Measurements from ENCODE around the gene SH2D6. TPM values are rescaled to one million over a fixed set of nuclear protein-coding genes. Genes with fewer than 3 reads are reported as not detected.
"Not testable (repeated sequence)": the region's sequence is repeated elsewhere in the genome, so short reads cannot be mapped to it uniquely, and the experiment has no call there.

Gene SH2D6
- total and polyA plus RNA-seq, 5 donors from 2014 or later, result 0.25 TPM; not detected in 4

DNA sequence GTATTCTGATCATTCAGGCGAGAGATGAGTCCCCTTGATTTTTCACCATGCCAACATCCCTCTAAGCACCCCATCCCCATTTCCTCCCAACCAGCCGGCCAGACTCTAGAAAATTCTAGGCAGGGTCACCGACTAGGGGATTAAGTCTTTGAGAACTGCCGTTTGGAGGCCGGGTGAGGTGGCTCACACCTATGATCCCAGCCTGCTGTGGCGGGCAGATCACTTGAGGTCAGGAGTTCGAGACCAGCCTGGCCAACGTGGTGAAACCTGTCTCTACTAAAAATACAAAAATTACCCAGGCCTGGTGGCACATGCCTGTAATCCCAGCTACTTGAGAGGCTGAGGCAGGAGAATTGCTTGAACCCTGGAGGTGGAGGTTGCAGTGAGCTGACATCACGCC is 21.1 kb downstream of the SH2D6 start:
- H3K9me3 ChIP-seq (ENCODE audit: control insufficient read depth in 2 of 2, low read length in 2 of 2); H3K9me3 Mint-ChIP-seq; DNase-seq; H3K36me3 Mint-ChIP-seq; H3K27me3 Mint-ChIP-seq; H3K36me3 ChIP-seq (ENCODE audit: control insufficient read depth, insufficient read depth, low read length); H3K27me3 ChIP-seq (ENCODE audit: control insufficient read depth, insufficient read depth, low read length); ATAC-seq (ENCODE audit: low read depth in 2 of 2): not testable (repeated sequence)
- Mint-ChIP-seq H3K4me3 (peak overlapping the region; percentile 82 to 90 (median 88)), H3K27ac (peak overlapping the region; percentile 82 to 99 (median 92)), H3K4me1 (peaks cover 5 to 45% (median 23%) of the 10 kb centered on the region in 4 donors)
- Histone ChIP-seq H3K4me3 (ENCODE audit: low read depth, low read length) (peak overlapping the region; percentile 14), H3K27ac (ENCODE audit: insufficient read depth, low read length, poor library complexity, severe bottlenecking) (peak overlapping the region; percentile 29), H3K4me1 (ENCODE audit: control insufficient read depth, insufficient read depth, low read length, poor library complexity, severe bottlenecking) (peaks cover 33% of the 10 kb centered on the region)

DNA sequence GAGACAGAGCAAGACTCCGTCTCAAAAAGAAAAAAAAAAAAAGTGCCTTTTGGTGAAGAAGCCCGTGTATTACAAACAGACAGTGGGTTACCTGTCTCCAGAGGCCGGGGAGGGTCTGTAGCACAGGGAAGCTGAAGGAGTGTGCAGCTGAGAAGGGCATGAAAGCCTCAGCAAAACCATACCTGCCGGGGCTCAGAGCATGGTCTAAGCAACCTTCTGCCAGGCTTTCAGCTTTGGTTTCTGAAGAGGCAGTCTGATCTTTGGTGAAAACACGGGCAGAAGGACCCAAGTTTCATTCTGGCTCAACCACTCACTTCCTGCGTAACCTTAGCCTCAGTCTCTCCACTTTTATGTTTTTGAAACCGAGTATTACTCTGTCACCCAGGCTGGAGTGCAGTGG is 21.5 kb downstream of the SH2D6 start:
- peak overlapping the region; percentile 69 to 99 (median 92) for H3K27ac Mint-ChIP-seq
- DNase-seq (peak in 2 of 3 donors; percentile 22 to 87), ATAC-seq (ENCODE audit: low read depth in 2 of 2) (no peak)
- peak overlapping the region; percentile 14 for H3K4me3 ChIP-seq (ENCODE audit: low read depth, low read length)
- H3K9me3 Mint-ChIP-seq, result peaks cover 0 to 2% (median 0%) of the 10 kb centered on the region in 7 donors
- no peaks in the 10 kb centered on the region for H3K9me3 ChIP-seq (ENCODE audit: control insufficient read depth in 2 of 2, low read length in 2 of 2)
- peaks cover 33% of the 10 kb centered on the region for H3K4me1 ChIP-seq (ENCODE audit: control insufficient read depth, insufficient read depth, low read length, poor library complexity, severe bottlenecking)
- peak overlapping the region; percentile 29 for H3K27ac ChIP-seq (ENCODE audit: insufficient read depth, low read length, poor library complexity, severe bottlenecking)
- peaks cover 5 to 45% (median 23%) of the 10 kb centered on the region in 4 donors for H3K4me1 Mint-ChIP-seq
- H3K36me3 ChIP-seq (ENCODE audit: control insufficient read depth, insufficient read depth, low read length), result no peaks in the 10 kb centered on the region
- peak overlapping the region; percentile 82 to 90 (median 88) for H3K4me3 Mint-ChIP-seq
- no peaks in the 10 kb centered on the region for H3K27me3 ChIP-seq (ENCODE audit: control insufficient read depth, insufficient read depth, low read length)
- H3K27me3 Mint-ChIP-seq, result peaks cover 4% of the 10 kb centered on the region
- no peaks in the 10 kb centered on the region for H3K36me3 Mint-ChIP-seq

DNA sequence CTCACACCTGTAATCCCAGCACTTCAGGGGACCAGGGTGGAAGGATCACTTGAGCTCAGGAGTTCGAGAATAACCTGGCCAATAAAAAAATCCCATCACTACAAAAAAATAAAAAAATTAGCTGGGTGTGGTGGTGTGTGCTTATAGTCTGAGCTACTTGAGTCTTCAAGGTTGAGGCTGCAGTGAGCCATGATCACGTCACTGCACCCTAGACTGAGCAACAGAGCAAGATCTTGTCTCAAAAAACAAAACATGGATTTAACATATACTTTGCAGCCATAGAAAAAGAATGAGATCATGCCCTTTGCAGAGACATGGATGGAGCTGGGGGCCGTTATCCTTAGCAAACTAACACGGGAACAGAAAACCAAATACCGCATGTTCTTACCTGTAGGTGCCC is 22.2 kb downstream of the SH2D6 start:
- no peak for ATAC-seq (ENCODE audit: low read depth in 2 of 2)
- Mint-ChIP-seq H3K27ac (peak overlapping the region in 2 of 3 donors; percentile 23 to 92), H3K4me3 (peak overlapping the region in 1 of 4 donors; percentile 87)

DNA sequence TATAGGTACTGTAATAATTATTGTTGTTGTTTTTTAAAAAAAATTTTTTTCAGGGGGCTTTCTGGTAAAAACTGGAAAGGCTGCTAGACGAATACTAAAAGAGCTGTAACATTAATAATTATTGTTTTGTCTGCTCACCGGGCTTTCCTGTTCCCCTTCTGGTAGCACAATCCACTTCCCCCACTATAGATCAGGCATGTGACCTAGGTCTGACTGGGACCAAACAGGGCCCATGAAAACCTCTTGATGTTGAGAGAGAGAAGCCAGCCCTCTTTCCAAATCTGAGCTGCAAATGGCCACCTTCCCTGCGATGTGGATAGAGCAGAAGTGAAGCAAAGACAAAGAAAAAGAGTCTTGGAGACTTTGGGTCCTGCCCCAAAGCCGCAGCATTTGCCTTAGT is 23.4 kb downstream of the SH2D6 start:
- DNase-seq (no peak), ATAC-seq (ENCODE audit: low read depth in 2 of 2) (no peak)
- Mint-ChIP-seq H3K4me3 (peak overlapping the region in 1 of 4 donors; percentile 27), H3K27ac (peak overlapping the region in 1 of 3 donors; percentile 7), H3K27me3 (peaks cover 4% of the 10 kb centered on the region), H3K9me3 (peaks cover 0 to 2% (median 0%) of the 10 kb centered on the region in 7 donors), H3K4me1 (peaks cover 5 to 38% (median 22%) of the 10 kb centered on the region in 4 donors), H3K36me3 (no peaks in the 10 kb centered on the region)
- H3K4me3 ChIP-seq (ENCODE audit: low read depth, low read length), result no peak overlapping the region
- H3K27ac ChIP-seq (ENCODE audit: insufficient read depth, low read length, poor library complexity, severe bottlenecking), result no peak overlapping the region
- no peaks in the 10 kb centered on the region for H3K9me3 ChIP-seq (ENCODE audit: control insufficient read depth in 2 of 2, low read length in 2 of 2)
- H3K4me1 ChIP-seq (ENCODE audit: control insufficient read depth, insufficient read depth, low read length, poor library complexity, severe bottlenecking), result peaks cover 32% of the 10 kb centered on the region
- H3K36me3 ChIP-seq (ENCODE audit: control insufficient read depth, insufficient read depth, low read length), result no peaks in the 10 kb centered on the region
- no peaks in the 10 kb centered on the region for H3K27me3 ChIP-seq (ENCODE audit: control insufficient read depth, insufficient read depth, low read length)

More for the DNA sequence above, 22.2 kb downstream of the SH2D6 start:
- peaks cover 0 to 2% (median 0%) of the 10 kb centered on the region in 7 donors for H3K9me3 Mint-ChIP-seq
- H3K27me3 Mint-ChIP-seq, result peaks cover 4% of the 10 kb centered on the region
- H3K36me3 ChIP-seq (ENCODE audit: control insufficient read depth, insufficient read depth, low read length), result no peaks in the 10 kb centered on the region
- peaks cover 33% of the 10 kb centered on the region for H3K4me1 ChIP-seq (ENCODE audit: control insufficient read depth, insufficient read depth, low read length, poor library complexity, severe bottlenecking)
- no peaks in the 10 kb centered on the region for H3K27me3 ChIP-seq (ENCODE audit: control insufficient read depth, insufficient read depth, low read length)
- no peaks in the 10 kb centered on the region for H3K9me3 ChIP-seq (ENCODE audit: control insufficient read depth in 2 of 2, low read length in 2 of 2)
- no peak for DNase-seq
- no peak overlapping the region for H3K4me3 ChIP-seq (ENCODE audit: low read depth, low read length)
- no peaks in the 10 kb centered on the region for H3K36me3 Mint-ChIP-seq
- H3K27ac ChIP-seq (ENCODE audit: insufficient read depth, low read length, poor library complexity, severe bottlenecking), result no peak overlapping the region
- H3K4me1 Mint-ChIP-seq, result peaks cover 5 to 45% (median 23%) of the 10 kb centered on the region in 4 donors

DNA sequence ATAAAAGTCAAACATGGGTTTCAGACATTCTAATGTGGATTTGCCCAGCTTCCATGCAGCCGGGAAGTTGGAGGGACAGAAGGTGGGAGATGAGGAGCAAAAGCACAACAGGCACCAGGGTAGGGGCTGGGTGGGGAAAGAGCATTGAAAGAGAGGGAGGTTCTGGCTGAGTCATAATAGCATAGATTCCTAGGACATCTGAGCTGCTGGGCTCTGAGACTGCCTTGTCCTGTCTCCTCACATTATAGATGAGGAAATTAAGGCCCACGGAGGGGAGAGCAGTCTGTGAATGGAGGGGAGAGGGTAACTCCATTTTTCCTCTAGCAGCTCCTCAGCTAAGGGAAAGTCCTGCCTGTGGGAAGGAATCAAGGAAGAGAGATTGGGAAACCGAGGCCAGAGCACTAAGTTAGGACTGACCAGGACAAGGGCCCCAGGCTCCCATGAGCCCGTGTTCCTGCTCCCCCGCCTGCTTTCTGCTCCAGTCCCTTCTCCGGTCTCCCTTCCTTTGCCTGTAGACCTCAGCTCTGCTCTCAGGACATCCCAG is 26.2 kb downstream of the SH2D6 start:
- no peak overlapping the region for H3K4me3 ChIP-seq (ENCODE audit: low read depth, low read length)

DNA sequence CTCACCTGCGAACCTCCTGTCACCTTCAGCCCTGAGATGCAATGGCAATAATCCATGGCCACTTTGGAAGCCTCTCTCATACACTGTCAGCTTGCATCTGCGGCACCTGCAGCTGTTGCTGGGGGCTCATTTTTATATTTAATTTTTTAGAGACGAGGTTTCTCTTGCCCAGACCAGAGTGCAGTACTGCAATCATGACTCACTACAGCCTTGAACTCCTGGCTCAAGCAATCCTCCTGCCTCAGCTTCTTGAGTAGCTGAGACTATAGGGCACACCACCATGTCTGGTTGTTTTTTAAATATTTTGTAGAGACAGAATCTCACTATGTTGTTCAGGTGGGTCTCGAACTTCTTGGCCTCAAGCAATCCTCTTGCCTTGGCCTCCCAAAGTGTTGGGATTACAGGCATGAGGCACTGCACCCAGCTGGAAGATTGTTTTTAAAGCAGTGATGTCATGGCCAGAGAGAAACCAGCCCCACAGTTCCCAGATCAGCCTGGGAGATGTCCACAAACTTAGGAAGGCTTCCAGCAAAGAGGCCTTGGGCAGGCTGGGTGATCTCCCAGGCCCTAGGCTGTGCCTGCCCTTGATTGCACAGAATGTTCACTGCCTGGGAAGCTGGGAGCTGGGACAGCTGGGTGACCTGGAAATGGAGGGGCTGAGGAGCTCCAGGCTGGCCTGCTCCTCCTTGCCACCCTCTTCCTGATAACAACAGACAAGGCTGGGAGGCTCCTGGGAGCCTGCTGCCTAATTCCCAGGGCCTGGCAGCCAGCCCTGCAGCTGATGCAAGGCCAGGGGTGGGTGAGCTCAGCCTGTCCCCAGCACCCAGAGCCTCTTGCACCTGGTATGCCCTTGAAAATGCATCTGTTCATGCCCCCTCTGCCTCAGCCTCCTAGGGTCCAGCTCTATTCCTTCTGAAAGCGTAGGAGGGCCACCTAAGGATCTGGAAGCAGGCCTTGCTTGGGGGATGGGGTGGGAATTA is 27.1 kb downstream of the SH2D6 start:
- ATAC-seq (ENCODE audit: low read depth in 2 of 2), result no peak
- Mint-ChIP-seq H3K27ac (no peak overlapping the region), H3K9me3 (no peaks in the 10 kb centered on the region), H3K4me3 (no peak overlapping the region), H3K4me1 (peaks cover 0 to 6% (median 4%) of the 10 kb centered on the region in 4 donors), H3K27me3 (no peaks in the 10 kb centered on the region), H3K36me3 (peaks cover 6% of the 10 kb centered on the region)
- no peaks in the 10 kb centered on the region for H3K9me3 ChIP-seq (ENCODE audit: control insufficient read depth in 2 of 2, low read length in 2 of 2)
- no peaks in the 10 kb centered on the region for H3K36me3 ChIP-seq (ENCODE audit: control insufficient read depth, insufficient read depth, low read length)
- no peaks in the 10 kb centered on the region for H3K27me3 ChIP-seq (ENCODE audit: control insufficient read depth, insufficient read depth, low read length)
- DNase-seq, result no peak
- H3K4me3 ChIP-seq (ENCODE audit: low read depth, low read length), result no peak overlapping the region
- H3K4me1 ChIP-seq (ENCODE audit: control insufficient read depth, insufficient read depth, low read length, poor library complexity, severe bottlenecking), result no peaks in the 10 kb centered on the region
- no peak overlapping the region for H3K27ac ChIP-seq (ENCODE audit: insufficient read depth, low read length, poor library complexity, severe bottlenecking)

More for the DNA sequence above, 26.2 kb downstream of the SH2D6 start:
- H3K9me3 ChIP-seq (ENCODE audit: control insufficient read depth in 2 of 2, low read length in 2 of 2), result no peaks in the 10 kb centered on the region
- no peak overlapping the region for H3K27ac ChIP-seq (ENCODE audit: insufficient read depth, low read length, poor library complexity, severe bottlenecking)
- DNase-seq (no peak), ATAC-seq (ENCODE audit: low read depth in 2 of 2) (no peak)
- Mint-ChIP-seq H3K36me3 (peaks cover 6% of the 10 kb centered on the region), H3K27me3 (no peaks in the 10 kb centered on the region), H3K9me3 (no peaks in the 10 kb centered on the region), H3K27ac (peak overlapping the region in 1 of 3 donors; percentile 39), H3K4me3 (no peak overlapping the region), H3K4me1 (peaks cover 0 to 15% (median 8%) of the 10 kb centered on the region in 4 donors)
- no peaks in the 10 kb centered on the region for H3K36me3 ChIP-seq (ENCODE audit: control insufficient read depth, insufficient read depth, low read length)
- no peaks in the 10 kb centered on the region for H3K27me3 ChIP-seq (ENCODE audit: control insufficient read depth, insufficient read depth, low read length)
- H3K4me1 ChIP-seq (ENCODE audit: control insufficient read depth, insufficient read depth, low read length, poor library complexity, severe bottlenecking), result peaks cover 5% of the 10 kb centered on the region

DNA sequence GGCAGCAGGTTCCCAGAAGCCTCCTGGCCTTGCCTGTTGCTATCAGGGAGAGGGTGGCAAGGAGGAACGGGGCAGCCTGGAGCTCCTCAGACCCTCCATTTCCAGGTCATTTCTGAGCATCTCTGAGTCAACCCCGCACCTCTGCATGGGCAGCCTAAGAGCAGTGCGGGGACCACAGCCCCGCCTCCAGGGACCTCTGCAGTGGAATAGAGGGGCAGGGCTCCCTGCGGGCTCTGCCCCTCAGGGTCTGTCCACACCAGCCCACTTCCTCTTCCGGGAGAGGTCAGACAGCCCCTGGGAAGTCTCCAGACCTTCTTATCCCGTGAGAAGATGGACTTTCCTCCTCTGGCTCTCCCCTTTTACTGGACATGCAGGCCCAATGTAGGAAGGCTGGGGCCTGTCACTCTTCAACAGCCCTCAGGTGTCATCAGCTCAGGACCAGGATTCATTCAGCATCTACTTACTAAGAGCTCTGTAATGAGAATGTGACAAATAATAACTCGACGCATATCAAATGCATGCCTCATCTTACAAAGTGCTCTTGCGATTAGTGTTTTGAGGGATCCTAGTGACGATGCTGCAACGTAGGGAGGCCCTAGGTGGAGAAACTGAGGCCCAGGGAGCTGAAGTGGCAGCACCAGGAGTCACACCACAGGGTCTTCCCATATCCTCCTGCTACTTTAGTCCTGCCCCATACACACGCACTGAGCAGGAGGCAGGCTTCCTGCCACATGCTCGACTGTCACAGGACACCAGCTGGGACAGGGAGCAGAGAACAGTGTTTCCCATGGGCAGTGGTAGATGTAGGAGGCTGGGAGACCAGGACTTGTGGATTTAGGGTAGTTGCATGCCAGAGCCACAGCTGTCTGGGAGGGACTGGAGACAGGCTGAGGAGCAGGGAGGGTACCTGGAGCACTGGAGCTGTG is 28.0 kb downstream of the SH2D6 start:
- Histone ChIP-seq H3K27me3 (ENCODE audit: control insufficient read depth, insufficient read depth, low read length) (no peaks in the 10 kb centered on the region), H3K4me3 (ENCODE audit: low read depth, low read length) (no peak overlapping the region), H3K27ac (ENCODE audit: insufficient read depth, low read length, poor library complexity, severe bottlenecking) (no peak overlapping the region), H3K36me3 (ENCODE audit: control insufficient read depth, insufficient read depth, low read length) (no peaks in the 10 kb centered on the region), H3K9me3 (ENCODE audit: control insufficient read depth in 2 of 2, low read length in 2 of 2) (no peaks in the 10 kb centered on the region), H3K4me1 (ENCODE audit: control insufficient read depth, insufficient read depth, low read length, poor library complexity, severe bottlenecking) (no peaks in the 10 kb centered on the region)
- H3K4me3 Mint-ChIP-seq, result no peak overlapping the region
- H3K27ac Mint-ChIP-seq, result no peak overlapping the region
- no peaks in the 10 kb centered on the region for H3K9me3 Mint-ChIP-seq
- ATAC-seq (ENCODE audit: low read depth in 2 of 2), result no peak
- H3K36me3 Mint-ChIP-seq, result peaks cover 6% of the 10 kb centered on the region
- H3K27me3 Mint-ChIP-seq, result no peaks in the 10 kb centered on the region
- DNase-seq, result no peak
- peaks cover 0 to 5% (median 1%) of the 10 kb centered on the region in 4 donors for H3K4me1 Mint-ChIP-seq

All from CD4-positive, CD25-positive, alpha-beta regulatory T cell (primary cell).